ENCODE measurements around the gene SYTL3.

DNA sequence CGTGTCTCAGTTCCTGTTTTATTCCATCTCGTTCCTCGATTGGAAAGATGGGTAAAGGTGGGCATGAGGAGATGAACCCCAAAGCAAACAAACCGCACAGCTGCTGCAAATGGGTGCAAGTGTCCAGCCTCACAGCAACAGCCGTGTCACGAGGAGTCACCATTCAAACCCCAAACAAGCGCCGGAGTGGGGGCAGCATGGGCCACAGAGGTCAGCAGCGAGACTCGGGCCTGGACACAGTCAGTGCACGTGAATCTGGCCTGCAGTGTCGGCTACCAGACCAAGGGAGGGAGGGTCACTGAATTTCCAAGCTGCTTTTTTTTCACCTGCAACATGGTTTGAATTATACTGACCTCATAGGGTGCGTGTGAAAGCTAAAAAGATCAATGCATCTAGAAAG, 105.8 kb downstream of the SYTL3 start:
- TF ChIP-seq, protein P1, sequence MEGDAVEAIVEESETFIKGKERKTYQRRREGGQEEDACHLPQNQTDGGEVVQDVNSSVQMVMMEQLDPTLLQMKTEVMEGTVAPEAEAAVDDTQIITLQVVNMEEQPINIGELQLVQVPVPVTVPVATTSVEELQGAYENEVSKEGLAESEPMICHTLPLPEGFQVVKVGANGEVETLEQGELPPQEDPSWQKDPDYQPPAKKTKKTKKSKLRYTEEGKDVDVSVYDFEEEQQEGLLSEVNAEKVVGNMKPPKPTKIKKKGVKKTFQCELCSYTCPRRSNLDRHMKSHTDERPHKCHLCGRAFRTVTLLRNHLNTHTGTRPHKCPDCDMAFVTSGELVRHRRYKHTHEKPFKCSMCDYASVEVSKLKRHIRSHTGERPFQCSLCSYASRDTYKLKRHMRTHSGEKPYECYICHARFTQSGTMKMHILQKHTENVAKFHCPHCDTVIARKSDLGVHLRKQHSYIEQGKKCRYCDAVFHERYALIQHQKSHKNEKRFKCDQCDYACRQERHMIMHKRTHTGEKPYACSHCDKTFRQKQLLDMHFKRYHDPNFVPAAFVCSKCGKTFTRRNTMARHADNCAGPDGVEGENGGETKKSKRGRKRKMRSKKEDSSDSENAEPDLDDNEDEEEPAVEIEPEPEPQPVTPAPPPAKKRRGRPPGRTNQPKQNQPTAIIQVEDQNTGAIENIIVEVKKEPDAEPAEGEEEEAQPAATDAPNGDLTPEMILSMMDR (IDR thresholded peaks at IDR 0.05) = no peak
- no peak for TF ChIP-seq POLR2A (IDR thresholded peaks at IDR 0.05; ENCODE audit: low read depth)
- no peak for TF ChIP-seq EP300 (IDR thresholded peaks at IDR 0.05)
